ENCODE results near the gene DCAF6. TPM values are rescaled to one million over a fixed set of nuclear protein-coding genes. Genes with fewer than 3 reads are reported as not detected.
"Not testable (repeated sequence)": the region's sequence is repeated elsewhere in the genome, so short reads cannot be mapped to it uniquely, and the experiment has no call there.

Gene DCAF6
- polyA plus RNA-seq, 1 donor: 85.3 TPM

- DNase-seq: no peak
These were observed 72.1 kb downstream of the DCAF6 start for GRCh38 chr1:168008595-168008994.

- DNase-seq: no peak
These were observed 72.8 kb downstream of the DCAF6 start for GRCh38 chr1:168009322-168009721.

DNA sequence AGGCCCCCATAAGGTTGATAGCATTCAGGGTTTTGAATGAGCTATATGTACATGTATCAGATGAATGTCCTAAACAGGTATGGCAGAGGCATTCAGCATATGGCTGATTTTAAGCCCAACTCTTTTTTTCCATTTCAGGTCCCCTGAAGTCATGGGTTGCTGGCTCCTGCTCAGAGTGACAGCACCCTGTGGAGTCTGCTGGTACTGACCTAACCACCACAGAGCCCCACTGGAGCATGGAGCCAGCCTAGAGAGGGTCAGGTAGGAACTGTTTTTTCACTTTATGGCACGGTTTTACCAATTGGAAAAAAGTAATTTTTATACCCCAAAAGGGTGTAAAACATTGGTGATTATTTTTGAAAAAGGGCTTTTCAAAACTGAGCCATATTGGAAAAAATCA lies 82.9 kb downstream of the DCAF6 start:
- no peak for DNase-seq

GRCh38 chr1:168031198-168031597 lies 94.7 kb downstream of the DCAF6 start:
- no peak for DNase-seq

GRCh38 chr1:168031627-168032026 lies 95.1 kb downstream of the DCAF6 start:
- no peak for DNase-seq

- no peak for DNase-seq
These were observed 95.5 kb downstream of the DCAF6 start for GRCh38 chr1:168032029-168032428.

GRCh38 chr1:168035345-168035744 lies 98.9 kb downstream of the DCAF6 start:
- no peak for DNase-seq

DNA sequence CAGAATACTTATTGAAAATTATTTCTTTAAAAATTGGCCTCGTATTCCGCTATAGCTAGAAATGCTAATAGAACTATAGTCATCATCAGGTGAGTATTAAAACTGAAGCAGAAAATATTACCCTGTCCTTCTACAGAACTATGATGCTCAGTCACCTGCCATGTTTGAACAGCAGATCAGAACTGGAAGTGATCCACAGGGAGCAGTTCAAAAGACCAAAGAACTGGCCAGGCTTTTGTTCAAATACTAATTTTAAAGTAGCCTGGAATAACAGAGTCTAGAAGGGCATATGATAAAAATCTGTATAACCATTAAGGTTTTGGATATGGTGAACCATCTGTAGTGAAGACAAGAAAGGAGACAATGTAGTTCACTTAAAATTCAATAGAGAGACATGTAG lies 105.9 kb downstream of the DCAF6 start:
- DNase-seq: no peak

DNA sequence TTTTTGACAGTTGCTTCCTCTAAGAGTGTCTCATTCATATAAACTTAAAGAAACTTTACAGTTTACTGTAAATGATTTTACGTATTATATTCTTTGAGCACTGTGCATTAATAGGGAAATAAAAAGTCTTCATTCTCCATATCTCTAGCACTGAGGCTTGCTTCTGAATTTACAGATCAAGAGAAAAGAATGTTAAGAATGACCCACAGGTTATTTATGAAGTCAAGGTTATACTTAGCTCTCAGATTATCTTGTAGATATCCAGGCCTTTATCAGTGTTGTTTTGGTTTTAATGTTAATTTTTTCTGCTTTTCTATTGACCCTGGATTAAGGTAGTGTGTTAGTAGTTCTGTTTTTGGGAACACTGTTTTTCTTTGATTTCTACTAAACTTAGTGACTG lies 108.8 kb downstream of the DCAF6 start:
- no peak for DNase-seq

GRCh38 chr1:168050307-168050706 lies 113.8 kb downstream of the DCAF6 start:
- DNase-seq: no peak

- no peak for DNase-seq
These were observed 114.4 kb downstream of the DCAF6 start for GRCh38 chr1:168050880-168051279.

- no peak for DNase-seq
These were observed 117.2 kb downstream of the DCAF6 start for GRCh38 chr1:168053681-168054080.

GRCh38 chr1:168054117-168054516 lies 117.6 kb downstream of the DCAF6 start:
- no peak for DNase-seq

- not testable (repeated sequence) for DNase-seq
These were observed 119.7 kb downstream of the DCAF6 start for GRCh38 chr1:168056152-168056551.

DNA sequence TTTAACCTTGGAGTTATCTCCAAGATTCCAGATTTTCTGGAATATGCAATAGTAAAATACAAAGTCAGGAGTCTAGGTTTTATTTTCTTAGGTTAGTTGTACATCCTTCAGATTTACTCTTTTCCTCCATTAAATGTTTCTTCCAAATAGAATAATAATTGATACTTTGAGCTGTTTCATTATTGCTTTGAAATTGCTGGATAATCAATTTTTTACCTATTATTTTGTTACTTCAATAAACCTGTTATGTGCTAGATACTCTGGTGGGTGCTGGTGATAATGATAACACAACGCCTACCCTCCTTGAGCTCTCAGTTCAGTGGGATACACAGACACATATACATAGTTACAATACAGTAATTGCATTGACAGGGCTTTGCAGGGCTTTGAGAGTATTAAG lies 120.9 kb downstream of the DCAF6 start:
- DNase-seq: no peak

DNA sequence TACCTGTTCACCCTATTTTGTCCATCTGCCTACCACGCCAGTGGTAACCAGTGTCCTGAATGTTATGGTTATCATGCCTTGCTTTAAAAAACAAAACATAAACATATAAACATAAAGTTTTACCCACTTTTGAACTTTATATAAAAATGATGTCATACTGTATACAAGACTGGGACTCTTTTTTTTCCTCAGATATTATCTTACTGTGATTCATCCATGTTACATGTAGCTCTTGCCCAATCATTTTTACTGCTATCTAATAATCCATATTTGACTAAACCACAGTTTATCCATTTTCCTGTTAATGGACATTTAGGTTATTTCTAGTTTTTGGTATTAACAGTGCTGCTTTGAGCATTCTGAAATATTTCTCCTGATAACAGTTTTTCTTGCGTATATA lies 121.4 kb downstream of the DCAF6 start:
- DNase-seq: no peak

DNA sequence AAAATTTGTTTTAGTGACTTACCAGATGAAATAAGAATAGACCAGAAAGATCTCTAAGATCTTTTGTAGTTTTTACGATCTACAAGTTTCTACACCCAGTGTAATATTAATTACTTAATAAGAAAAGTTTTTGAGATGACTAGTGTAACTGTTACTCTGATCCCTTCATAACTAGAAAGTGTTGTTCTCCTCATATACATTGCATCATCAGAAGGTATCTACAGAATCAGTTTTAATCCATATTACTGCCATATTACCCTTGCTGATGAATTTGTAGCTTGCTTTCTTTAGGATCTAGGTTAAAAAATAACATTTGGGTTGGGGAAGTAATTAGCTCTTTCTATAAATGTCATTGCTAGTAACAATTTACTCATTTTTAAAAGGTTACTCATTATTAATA lies 127.7 kb downstream of the DCAF6 start:
- no peak for DNase-seq

DNA sequence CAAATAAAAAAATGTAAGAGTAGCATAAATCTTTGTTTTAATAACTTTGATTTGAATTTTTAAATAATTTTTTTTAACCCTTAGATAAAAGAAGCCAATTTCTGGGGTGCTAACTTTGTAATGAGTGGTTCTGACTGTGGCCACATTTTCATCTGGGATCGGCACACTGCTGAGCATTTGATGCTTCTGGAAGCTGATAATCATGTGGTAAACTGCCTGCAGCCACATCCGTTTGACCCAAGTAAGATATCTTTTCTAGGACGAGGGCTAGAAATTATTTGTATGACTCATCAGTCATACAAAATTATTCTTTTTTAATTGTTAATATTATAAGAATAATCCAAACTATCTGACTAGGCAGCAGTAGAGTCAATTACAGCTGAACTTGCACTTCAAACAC lies 129.0 kb downstream of the DCAF6 start:
- DNase-seq: no peak

DNA sequence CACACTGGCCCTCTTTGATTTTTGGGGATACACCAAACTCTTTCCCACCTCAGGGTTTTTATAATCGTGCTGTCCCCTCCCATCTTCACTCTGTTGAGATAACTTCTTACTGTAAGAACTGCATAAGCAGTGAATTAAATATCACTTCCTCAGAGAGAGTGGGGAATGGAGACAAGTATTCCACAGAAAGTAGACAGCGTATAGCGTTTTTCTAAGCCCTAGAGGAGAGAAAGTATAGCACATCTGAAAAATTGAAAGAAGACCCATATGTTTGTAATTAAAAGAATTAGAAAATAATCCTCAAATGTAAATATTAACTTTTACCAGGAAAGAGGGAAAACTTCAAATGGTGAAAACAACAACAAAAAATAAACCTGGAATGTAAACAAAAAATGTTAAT lies 132.9 kb downstream of the DCAF6 start:
- DNase-seq: no peak

DNA sequence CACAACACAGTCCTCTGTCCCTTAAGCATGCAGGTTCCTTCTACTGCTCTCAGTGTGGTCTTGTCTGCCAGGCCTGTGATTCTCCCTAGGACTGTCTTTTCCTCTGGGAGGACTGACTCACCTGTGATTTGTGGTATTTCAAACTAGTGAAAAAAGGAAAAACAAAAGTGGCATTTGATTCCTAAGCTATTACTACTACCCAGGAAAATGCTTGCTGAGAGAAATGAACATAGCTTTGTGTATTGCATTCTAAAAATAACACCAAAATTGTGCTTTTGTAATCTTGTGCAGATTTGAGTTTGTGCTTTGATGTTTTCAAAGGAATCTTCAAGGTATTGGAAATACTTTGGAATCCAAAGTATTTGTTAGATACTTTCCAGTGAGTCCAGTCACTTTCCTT lies 143.3 kb downstream of the DCAF6 start:
- no peak for DNase-seq

DNA sequence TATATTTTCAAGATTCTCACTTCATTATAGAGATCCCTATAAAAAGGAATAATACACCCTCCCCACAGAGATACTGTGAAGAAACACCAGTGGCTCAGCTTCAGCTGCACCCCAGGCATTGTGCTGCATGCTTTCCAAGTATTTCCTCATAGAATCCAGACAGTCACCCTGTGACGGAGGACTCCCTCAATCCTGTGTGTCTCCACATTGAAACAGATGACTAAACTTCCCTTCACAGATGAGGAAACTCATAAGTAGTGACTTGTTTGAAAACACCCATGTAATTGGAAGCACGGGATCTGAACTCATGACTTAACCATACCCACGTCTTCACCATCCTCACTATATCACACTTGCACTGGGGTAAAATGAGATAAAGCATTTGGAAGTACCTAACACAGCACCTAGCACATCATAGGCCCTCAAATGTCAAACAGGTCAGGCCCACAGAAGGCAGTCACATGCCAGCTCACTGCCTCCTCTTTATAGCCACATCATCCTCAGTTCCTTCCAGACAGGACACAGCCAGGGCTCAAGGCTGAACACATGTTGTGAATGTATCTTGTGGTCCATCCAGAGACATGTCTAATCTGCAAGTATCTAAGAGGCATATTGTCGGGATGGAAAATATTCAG lies 145.0 kb downstream of the DCAF6 start:
- DNase-seq: no peak

- DNase-seq: peak; percentile 68
These were observed 145.8 kb downstream of the DCAF6 start for GRCh38 chr1:168082008-168082876.

GRCh38 chr1:168083456-168084325 lies 147.2 kb downstream of the DCAF6 start:
- DNase-seq: no peak

Data from left kidney (tissue), 2 donors.